ENCODE measurements around the gene CNKSR3.

DNA sequence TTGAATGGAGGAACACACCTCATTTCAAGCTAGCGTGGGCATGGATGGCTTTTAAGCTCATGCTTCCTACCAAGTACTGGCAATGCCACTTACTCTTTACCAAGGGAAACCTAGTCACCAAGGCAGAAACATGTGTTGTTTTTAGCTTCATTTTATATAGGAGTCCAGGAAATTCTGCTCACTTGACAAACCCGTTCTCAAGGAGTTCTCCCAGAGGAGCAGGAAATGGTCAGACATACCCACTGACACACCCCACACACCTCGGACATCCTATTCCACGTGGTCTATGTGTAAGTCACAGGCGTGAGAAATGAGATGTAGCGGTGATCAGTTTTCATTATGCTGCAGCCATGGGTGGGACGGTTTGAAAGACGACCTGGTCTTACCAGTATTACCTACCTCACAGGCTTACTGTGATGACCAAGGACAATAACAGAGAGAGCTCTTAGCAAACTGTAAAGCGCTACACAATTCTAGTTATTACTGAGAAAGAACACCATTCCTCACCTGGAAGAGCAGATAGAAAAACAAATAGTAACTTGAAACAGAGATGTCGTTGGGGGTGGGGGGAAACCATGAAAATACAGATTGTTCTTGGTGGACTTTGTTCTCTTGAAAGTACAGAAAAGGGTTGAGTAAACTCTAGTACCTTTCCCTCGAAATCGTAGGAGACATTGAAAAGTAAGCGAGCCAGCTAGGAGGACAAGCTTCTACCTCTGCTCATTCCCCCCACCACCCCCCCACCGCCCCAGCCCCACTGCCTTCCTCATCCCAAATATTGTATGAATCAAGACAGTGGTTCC lies 1.7 kb downstream of the CNKSR3 start:
- TF ChIP-seq, protein P1, sequence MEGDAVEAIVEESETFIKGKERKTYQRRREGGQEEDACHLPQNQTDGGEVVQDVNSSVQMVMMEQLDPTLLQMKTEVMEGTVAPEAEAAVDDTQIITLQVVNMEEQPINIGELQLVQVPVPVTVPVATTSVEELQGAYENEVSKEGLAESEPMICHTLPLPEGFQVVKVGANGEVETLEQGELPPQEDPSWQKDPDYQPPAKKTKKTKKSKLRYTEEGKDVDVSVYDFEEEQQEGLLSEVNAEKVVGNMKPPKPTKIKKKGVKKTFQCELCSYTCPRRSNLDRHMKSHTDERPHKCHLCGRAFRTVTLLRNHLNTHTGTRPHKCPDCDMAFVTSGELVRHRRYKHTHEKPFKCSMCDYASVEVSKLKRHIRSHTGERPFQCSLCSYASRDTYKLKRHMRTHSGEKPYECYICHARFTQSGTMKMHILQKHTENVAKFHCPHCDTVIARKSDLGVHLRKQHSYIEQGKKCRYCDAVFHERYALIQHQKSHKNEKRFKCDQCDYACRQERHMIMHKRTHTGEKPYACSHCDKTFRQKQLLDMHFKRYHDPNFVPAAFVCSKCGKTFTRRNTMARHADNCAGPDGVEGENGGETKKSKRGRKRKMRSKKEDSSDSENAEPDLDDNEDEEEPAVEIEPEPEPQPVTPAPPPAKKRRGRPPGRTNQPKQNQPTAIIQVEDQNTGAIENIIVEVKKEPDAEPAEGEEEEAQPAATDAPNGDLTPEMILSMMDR (IDR thresholded peaks at IDR 0.05) = no peak
- TF ChIP-seq POLR2A (IDR thresholded peaks at IDR 0.05) = no peak

Measured in right lobe of liver (tissue), 4 donors.